Progenitor cell of endocrine pancreas (in vitro differentiated cells): ENCODE data around the gene CHRNA3. TPM values are rescaled to one million over a fixed set of nuclear protein-coding genes. Genes with fewer than 3 reads are reported as not detected.

Experiments
- DNase-seq: peaks from one replicate; pipeline ENCODE4 v3.0.0; 2021; ENCODE audit warnings: low spot score; ENCODE audit not compliant: unreplicated experiment
- H3K27ac Mint-ChIP-seq: 2 replicates; pipeline ENCODE4 v1.8.0; 2021; ENCODE audit warnings: mild to moderate bottlenecking, moderate library complexity, mixed read lengths
- H3K27me3 Mint-ChIP-seq: 2 replicates; pipeline ENCODE4 v1.8.0; 2021; ENCODE audit warnings: mixed read lengths
- H3K36me3 Mint-ChIP-seq: 2 replicates; pipeline ENCODE4 v1.8.0; 2022; ENCODE audit warnings: mixed read lengths; ENCODE audit not compliant: insufficient read depth
- H3K4me1 Mint-ChIP-seq: 2 replicates; pipeline ENCODE4 v1.8.0; 2021; ENCODE audit warnings: low read depth, mixed read lengths
- H3K4me3 Mint-ChIP-seq: 2 replicates; pipeline ENCODE4 v1.8.0; 2021; ENCODE audit warnings: low read depth, mild to moderate bottlenecking, moderate library complexity, mixed read lengths
- H3K9me3 Mint-ChIP-seq: 2 replicates; pipeline ENCODE4 v1.8.0; 2021; ENCODE audit warnings: low read depth, mixed read lengths
- total RNA-seq: library from RNA; stranded (reverse); gene quantifications from 2 replicates; pipeline ENCODE4 v1.2.1, GENCODE V29; 2021
- TF ChIP-seq, protein P1 (sequence below): fragments of 200-600 bp; sonication (generic); IDR thresholded peaks from one replicate; pipeline ENCODE4 v1.5.0; 2021; ENCODE audit warnings: antibody characterized with exemption, mild to moderate bottlenecking; ENCODE audit not compliant: unreplicated experiment

Gene CHRNA3
- total RNA-seq, 1 donor from 2014 or later: 0.29 TPM

DNA sequence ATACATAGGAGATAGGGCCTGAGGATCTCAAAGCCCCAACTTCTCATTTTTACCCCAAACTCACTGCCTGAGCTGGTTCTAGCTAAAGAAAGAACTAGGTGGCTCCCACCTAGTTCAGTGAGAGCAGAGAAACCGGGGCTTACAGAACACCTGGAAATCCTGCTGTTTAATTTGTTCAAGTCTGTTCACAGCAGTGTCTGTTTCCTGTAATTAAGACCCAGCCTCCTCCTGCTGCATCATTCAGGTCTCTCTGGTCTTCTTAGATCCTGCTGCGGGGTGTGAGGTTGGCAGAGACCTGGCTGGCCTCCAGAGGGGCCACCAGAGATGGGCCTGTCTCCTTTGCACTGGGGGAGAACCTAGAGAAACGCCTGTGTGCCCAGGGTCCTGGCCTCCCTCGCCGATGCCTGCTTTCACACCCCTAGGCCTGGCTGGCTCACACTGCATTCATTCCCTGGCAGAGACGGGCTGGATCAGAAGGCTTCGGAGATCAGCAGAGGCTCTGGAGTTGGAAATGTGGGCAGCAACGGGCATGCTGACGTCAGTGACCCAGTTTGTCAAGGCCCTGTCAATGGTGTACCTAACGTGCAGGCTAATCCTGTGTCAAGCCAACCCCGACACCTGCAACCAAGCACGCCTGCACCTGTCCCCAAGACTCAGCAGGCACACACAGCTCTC is 4.9 kb upstream of the CHRNA3 start:
- H3K27ac Mint-ChIP-seq: no peak overlapping the region
- TF ChIP-seq, protein P1, sequence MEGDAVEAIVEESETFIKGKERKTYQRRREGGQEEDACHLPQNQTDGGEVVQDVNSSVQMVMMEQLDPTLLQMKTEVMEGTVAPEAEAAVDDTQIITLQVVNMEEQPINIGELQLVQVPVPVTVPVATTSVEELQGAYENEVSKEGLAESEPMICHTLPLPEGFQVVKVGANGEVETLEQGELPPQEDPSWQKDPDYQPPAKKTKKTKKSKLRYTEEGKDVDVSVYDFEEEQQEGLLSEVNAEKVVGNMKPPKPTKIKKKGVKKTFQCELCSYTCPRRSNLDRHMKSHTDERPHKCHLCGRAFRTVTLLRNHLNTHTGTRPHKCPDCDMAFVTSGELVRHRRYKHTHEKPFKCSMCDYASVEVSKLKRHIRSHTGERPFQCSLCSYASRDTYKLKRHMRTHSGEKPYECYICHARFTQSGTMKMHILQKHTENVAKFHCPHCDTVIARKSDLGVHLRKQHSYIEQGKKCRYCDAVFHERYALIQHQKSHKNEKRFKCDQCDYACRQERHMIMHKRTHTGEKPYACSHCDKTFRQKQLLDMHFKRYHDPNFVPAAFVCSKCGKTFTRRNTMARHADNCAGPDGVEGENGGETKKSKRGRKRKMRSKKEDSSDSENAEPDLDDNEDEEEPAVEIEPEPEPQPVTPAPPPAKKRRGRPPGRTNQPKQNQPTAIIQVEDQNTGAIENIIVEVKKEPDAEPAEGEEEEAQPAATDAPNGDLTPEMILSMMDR: no peak
- no peaks in the 10 kb centered on the region for H3K4me1 Mint-ChIP-seq
- DNase-seq: no peak
- H3K27me3 Mint-ChIP-seq: peaks cover 74% of the 10 kb centered on the region
- H3K4me3 Mint-ChIP-seq: no peak overlapping the region
- no peaks in the 10 kb centered on the region for H3K36me3 Mint-ChIP-seq
- no peaks in the 10 kb centered on the region for H3K9me3 Mint-ChIP-seq

DNA sequence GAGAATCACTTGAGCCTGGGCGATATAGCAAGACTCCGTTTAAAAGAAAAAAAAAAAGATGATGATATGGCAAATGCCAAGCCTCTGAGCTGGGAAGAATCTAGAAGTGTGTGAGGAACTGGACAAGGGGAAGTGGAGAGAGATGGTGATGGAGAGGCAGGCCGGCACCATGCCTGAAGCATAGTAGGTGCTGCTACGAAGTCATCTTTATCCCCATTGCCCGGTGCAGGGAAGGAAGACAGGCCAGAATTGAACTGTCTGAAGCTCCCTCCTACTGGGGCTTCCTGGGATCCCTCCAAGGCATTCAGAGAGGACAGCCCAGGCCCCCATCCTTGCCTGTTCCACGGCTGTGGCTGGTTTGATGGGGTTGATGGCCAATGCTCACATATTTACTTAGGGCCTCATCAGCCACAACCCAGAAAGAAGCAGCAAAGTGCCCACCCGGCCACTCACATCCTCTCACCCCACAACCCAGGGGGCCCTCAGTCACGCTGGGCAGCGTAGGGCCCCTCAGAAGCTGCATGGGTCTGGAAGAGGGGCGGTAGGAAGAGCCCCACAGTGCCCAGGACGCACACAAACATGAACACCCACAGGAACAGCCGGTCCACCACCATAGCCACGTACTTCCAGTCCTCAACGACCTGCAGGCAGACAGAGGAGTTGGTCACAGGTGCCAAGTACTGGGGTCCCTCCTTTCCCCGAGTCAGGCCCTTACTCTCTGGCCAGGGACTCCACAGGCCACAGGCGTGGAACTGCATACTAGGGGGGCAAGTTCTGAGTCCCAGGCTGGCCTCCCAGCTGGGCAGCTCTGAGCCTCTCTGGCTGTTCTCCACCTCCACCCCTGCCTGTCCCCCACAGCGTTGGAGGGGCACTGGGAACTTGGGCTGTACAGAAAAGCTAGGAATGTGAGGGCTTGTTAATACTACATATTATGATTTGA is 4.1 kb upstream of the CHRNA3 start:
- Mint-ChIP-seq H3K9me3 (no peaks in the 10 kb centered on the region), H3K36me3 (no peaks in the 10 kb centered on the region), H3K27me3 (peaks cover 77% of the 10 kb centered on the region), H3K4me3 (no peak overlapping the region), H3K27ac (no peak overlapping the region), H3K4me1 (no peaks in the 10 kb centered on the region)
- no peak for DNase-seq
- TF ChIP-seq, protein P1: no peak

DNA sequence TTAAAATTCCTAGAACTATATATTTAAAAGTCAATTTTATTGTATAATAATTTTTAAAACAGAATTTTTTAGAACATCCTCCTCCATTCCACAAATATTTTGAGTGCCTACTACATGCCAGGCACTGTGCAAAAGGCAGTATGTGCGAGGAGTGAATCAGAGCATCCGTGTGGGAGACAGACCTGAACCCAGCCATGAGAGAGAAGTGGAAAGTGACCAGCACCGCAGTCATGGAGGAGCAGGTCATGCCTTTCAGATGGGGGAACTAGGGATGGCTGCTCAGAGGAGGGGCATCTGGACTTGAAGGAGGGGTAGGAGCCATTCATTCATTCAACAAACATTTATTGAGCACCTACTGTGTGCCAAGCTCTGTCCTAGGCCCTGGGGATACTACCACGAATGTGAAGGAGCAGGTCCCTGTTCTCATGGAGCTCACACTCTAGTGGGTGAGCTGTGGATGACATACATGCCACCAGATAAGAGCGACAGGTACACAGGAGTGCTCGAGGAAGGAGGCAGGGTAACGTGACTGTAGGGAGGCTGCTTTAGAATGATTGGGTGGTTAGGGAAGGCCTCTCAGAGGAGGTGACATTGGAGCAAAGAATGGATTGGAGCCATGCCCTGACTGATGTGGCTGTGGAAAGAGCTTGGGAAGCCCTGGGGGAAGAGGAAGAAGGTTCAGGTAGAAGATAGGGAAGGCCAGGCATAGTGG is 3.1 kb upstream of the CHRNA3 start:
- Mint-ChIP-seq H3K4me3 (no peak overlapping the region), H3K27me3 (peaks cover 78% of the 10 kb centered on the region)

DNA sequence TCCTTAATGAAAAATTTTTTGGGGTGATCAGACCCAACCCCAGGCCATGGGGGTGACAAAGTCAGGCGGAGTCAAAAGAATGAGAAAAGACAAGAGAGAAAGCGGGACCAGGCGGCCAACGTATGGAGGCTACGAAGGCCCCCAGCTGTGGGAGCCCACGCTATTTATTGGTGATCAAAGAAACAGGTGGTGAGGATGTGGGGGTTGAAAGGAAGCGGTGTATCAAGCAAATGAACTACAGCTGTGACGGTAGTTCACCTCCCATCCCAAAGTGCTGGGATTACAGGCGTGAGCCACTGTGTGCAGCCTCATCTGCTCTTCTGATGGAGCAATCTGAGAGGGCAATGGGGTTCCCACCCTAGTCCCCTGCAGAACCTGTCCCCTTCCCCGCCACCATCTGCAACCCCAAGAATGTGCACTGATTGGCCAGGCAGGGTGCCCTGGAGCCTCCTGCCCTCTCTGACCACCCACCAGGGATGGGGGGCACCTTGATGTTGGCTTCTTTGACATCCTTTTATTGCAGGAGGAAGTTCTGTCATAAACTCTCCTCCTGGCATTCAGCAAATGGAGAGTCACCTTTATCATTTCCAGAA is 1.1 kb upstream of the CHRNA3 start:
- H3K9me3 Mint-ChIP-seq: no peaks in the 10 kb centered on the region

More for the DNA sequence above, 3.1 kb upstream of the CHRNA3 start:
- Mint-ChIP-seq H3K9me3 (no peaks in the 10 kb centered on the region), H3K27ac (no peak overlapping the region), H3K4me1 (no peaks in the 10 kb centered on the region), H3K36me3 (no peaks in the 10 kb centered on the region)
- no peak for DNase-seq
- TF ChIP-seq, protein P1: no peak

More for the DNA sequence above, 1.1 kb upstream of the CHRNA3 start:
- no peaks in the 10 kb centered on the region for H3K4me1 Mint-ChIP-seq
- peaks cover 69% of the 10 kb centered on the region for H3K27me3 Mint-ChIP-seq
- DNase-seq: no peak
- no peaks in the 10 kb centered on the region for H3K36me3 Mint-ChIP-seq
- TF ChIP-seq, protein P1: no peak
- peak overlapping the region; percentile 47 for H3K27ac Mint-ChIP-seq
- H3K4me3 Mint-ChIP-seq: peak overlapping the region; percentile 66
